ENCODE measurements around the gene GABBR2.

GRCh38 chr9:98658951-98659351 is 49.8 kb downstream of the GABBR2 start:
- no peak for TF ChIP-seq POLR2A (IDR thresholded peaks at IDR 0.05)
- no peak for TF ChIP-seq CTCF (IDR thresholded peaks at IDR 0.05)

Measured in right lobe of liver (tissue), 4 donors.